GM19452 (cell line): ENCODE results near the gene CAMTA1.
"Not testable (repeated sequence)": the region's sequence is repeated elsewhere in the genome, so short reads cannot be mapped to it uniquely, and the experiment has no call there.

Experiments used
- ATAC-seq: cut with Tn5 transposase; IDR thresholded peaks from one replicate; pipeline ENCODE4 v1.9.1; 2021; ENCODE audit not compliant: unreplicated experiment

Gene CAMTA1

GRCh38 chr1:7587108-7587772 is 802.0 kb downstream of the CAMTA1 start:
- no peak for ATAC-seq

GRCh38 chr1:7587773-7588456 is 802.7 kb downstream of the CAMTA1 start:
- no peak for ATAC-seq

GRCh38 chr1:7588457-7588827 is 803.2 kb downstream of the CAMTA1 start:
- no peak for ATAC-seq

- no peak for ATAC-seq
Observed at GRCh38 chr1:7589080-7589735, 804.0 kb downstream of the CAMTA1 start.

GRCh38 chr1:7589774-7590425 is 804.6 kb downstream of the CAMTA1 start:
- ATAC-seq = no peak

- ATAC-seq = no peak
Observed at GRCh38 chr1:7590426-7590790, 805.2 kb downstream of the CAMTA1 start.

- no peak for ATAC-seq
Observed at GRCh38 chr1:7591565-7591964, 806.3 kb downstream of the CAMTA1 start.

- no peak for ATAC-seq
Observed at GRCh38 chr1:7592120-7592798, 807.0 kb downstream of the CAMTA1 start.

- no peak for ATAC-seq
Observed at GRCh38 chr1:7594002-7594713, 808.9 kb downstream of the CAMTA1 start.

- ATAC-seq = no peak
Observed at GRCh38 chr1:7594714-7595295, 809.6 kb downstream of the CAMTA1 start.

GRCh38 chr1:7595336-7595735 is 810.1 kb downstream of the CAMTA1 start:
- ATAC-seq = no peak

- no peak for ATAC-seq
Observed at GRCh38 chr1:7596126-7596965, 811.1 kb downstream of the CAMTA1 start.

- not testable (repeated sequence) for ATAC-seq
Observed at GRCh38 chr1:7598058-7598457, 812.8 kb downstream of the CAMTA1 start.

- not testable (repeated sequence) for ATAC-seq
Observed at GRCh38 chr1:7604906-7605305, 819.7 kb downstream of the CAMTA1 start.

GRCh38 chr1:7606096-7606495 is 820.8 kb downstream of the CAMTA1 start:
- no peak for ATAC-seq

- no peak for ATAC-seq
Observed at GRCh38 chr1:7607097-7607496, 821.8 kb downstream of the CAMTA1 start.

- no peak for ATAC-seq
Observed at GRCh38 chr1:7608628-7609305, 823.5 kb downstream of the CAMTA1 start.

- no peak for ATAC-seq
Observed at GRCh38 chr1:7609311-7609994, 824.2 kb downstream of the CAMTA1 start.
